Right ventricle myocardium inferior (tissue), 1 donor: ENCODE results near the gene SPI1. TPM values are rescaled to one million over a fixed set of nuclear protein-coding genes. Genes with fewer than 3 reads are reported as not detected.
A peak's percentile ranks its signal among the peaks of the same experiment; 100 is the strongest.
"Not testable (repeated sequence)": the region's sequence is repeated elsewhere in the genome, so short reads cannot be mapped to it uniquely, and the experiment has no call there.

ENCODE experiments used
- ATAC-seq: fragments of 200-7000 bp; cut with Tn5 transposase; one replicate; pipeline ENCODE4 v1.9.1; 2020; ENCODE audit warnings: mild to moderate bottlenecking, moderate library complexity
- DNase-seq: peaks from one replicate; pipeline ENCODE4 v3.0.0; 2021; ENCODE audit errors: missing footprints
- intact Hi-C: fragments of 100-400 bp; cut with DNase I; formaldehyde crosslinking; loops from one replicate; pipeline ENCODE4 v1.11.0; 2022
- total RNA-seq: library from RNA; stranded (reverse); fragmentation: NEBNext Ultra II Directional; extraction: Animal tissue kit (Norgen Biotek cat#: 25700); gene quantifications from one replicate; pipeline ENCODE4 v1.2.1, GENCODE V29; 2021
- donor health status: DM: no; HTN: yes; CAD: no; lungs with severe emphysema.

SPI1 gene
- total RNA-seq, 1 donor from 2014 or later = 14.6 TPM

DNA sequence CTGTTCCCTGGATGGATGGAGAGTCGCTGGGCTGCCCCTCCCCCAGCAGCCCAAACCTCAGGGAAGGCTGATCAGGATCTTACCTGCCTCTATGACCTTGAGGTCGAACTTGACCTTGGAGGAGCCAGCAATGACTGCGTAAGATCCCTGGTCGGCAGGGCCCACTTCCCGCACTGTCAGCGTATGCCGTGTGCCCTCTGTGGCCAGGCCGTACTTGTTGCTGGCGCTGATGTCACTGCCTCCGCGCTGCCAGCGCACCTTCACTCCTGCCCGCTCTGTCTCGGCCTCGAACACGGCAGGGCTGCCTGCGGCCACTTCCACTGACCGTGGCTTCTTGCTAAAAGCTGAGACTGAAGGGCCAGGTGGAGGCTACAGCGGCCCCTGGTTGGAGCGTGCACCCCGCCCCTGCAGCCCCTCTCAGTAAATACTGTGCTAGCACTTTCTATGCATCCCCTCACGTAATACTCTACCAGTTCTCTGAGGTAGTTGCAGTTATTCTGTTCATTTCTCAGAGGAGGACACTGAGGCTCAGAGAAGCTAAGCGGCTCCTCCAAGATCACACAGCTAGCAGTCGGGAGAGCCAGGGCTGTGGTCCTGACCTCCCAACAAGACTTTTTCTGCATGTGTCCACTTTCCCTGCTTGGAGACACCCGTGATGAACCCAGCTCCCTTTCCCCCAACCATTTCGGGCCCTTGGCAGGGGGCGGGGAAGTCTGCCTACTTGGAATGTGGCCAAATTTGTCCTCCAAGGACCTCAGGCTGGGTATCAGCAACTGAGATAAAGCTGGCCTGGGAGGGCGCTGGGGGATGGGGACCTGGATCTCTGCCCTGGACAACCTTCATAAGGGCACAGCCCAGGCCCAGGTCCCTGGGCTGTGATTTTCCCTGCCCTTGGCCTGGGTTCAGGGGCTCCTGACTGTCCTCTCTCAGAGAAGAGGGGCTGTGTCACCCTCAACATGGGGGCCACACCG lies 26.9 kb downstream of the SPI1 start:
- DNase-seq = no peak
- peak; percentile 57 for ATAC-seq
- intact Hi-C loops = no loop called here

DNA sequence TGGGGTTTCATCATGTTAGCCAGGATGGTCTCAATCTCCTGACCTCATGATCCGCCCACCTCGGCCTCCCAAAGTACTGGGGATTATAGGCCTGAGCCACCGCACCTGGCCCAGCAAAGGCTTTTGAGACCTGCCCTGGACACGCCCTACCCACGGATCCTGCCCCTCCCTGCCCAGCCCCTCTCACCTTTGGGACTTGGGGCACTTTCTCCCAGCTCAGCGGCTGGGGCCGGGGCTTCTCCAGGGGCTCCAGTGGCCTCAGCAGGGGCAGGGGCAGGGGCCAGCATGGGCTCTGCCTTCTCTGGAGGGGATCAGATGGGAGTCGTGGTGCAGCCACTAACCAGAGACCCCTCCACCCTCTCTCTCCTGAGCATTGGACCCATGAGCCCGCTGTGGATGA lies 28.0 kb downstream of the SPI1 start:
- intact Hi-C loops = no loop called here
- ATAC-seq (no peak), DNase-seq (no peak)

DNA sequence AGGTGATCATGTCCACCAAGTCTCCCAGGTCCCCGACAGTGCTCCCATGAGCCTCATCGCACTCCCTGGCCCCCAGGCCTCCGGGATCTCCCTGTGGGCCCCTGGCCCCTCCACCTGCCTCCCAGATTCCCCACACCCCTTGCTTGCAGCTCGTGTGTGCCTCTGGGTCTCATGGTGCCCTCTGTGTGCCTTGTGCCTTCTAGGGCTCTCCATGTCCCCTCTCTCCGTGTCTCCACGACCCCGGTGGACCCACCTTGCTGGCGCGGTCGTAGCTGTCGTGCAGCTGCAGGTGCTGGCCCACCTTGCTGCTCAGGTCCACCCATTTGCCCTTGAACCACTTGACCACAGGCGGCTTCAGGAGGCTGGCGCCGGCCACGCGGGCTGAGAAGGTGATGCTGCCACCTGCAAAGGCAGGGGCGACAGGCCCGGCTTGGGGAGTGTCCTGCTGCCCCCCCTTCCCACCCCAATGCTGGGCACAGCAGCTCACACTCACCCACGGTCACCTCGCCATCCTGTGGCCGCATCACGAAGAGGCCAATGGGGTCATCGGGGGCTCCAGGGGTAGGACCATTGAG lies 28.7 kb downstream of the SPI1 start:
- DNase-seq = no peak

DNA sequence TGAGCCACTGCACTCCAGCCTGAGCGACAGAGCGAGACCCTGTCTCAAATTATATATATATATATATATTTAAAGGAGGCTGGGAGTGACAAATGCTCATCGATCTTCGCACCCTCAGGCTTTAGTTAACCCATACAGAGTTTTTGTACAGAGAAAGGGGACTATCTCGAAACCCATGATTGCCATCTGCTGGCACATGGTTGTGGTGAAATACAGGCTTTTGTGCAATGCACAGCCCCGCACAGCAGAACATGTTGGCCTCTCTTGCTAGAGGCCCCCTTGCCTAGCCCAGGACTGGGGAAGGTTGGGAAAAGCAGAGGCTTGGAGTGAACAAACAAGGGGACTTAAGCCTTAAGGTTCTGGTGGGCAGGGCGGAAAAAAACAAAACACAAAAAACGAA lies 29.5 kb downstream of the SPI1 start:
- no peak for ATAC-seq
- intact Hi-C loops = no loop called here
- no peak for DNase-seq

More for the DNA sequence above, 28.7 kb downstream of the SPI1 start:
- intact Hi-C loops = no loop called here
- ATAC-seq = no peak

DNA sequence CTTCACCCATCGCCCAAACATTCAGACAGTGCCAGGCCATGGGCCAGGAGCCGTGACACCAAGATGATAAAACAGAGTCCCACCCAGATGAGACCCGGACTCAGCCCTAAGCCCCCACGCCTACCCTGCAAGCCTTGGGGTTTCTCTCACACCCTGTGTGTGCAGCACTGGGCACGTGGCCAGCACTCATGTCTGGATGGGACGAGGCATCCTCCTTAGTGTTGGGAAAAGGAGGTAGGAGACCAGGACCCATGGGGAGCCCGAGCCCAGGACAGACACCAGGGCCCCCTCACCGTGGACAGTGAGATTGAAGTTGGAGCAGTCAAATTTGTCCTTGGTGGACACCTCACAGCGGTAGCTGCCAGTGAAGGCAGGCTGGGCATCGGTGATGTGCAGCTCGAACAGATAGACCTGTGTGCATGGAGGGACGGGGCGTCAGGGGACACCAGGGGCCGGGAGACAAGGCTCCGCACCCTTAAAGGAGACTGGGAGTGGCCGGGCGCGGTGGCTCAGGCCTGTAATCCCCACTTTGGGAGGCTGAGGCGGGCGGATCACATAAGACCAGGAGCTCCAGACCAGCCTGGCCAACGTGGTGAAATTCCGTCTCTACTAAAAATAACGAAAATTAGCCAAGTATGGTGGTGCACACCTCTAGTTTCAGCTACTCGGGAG lies 30.1 kb downstream of the SPI1 start:
- ATAC-seq (no peak), DNase-seq (no peak)
- intact Hi-C loops = no loop called here

DNA sequence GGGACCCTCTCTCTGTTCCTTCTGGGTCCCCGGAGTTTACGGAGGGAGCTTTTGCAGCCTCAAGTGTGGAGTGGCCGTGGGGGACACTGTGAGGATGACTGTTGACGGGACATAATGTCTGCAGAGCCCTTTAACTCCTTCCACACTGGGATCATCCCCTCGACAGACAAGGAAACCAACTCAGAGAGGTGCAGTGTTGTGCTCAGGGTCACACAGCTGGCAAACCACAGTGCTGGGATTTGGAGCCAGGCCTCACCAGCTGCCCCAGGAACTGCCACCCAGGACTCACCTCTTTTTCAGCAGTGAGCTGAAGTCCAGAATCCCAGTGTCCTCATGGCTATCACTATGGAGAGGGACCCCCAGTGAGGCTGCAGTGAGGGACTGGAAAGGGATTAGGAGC lies 31.2 kb downstream of the SPI1 start:
- intact Hi-C loops = no loop called here
- DNase-seq = peak; percentile 34
- no peak for ATAC-seq

DNA sequence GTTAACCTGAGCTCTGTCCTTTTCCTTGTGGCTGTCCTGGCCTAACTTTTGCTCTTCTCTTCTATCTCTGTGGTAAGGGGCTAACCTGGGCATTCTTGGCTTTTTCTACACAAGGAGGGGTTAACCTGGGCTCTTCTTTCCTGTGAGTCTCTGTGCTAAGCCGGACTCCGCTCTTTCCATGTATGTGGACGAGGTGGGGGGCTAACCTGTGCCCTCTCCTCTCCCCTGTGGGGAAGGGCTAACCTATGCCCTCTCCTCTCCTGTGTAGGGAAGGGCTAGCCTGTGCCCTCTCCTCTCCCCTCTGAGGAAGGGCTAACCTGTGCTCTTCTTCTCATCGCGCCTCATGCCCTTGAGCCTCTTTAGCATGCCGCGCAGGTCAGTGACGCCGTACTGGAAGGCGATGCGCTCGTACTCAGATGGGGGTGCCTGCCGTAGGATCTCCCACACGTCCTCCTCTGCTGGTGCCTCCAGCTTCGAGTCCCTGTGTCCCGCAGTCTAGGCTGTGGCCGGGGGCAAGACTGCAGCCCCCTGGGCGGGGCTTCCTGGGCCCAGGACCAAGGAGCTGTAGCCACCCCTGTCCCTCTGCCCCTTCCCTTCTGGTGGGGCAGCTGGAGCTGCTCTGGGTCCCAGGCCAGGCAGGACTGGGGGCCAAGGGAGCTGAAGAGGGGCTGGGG lies 32.3 kb downstream of the SPI1 start:
- DNase-seq (peak; percentile 49), ATAC-seq (peak; percentile 0)
- intact Hi-C loops = no loop called here

DNA sequence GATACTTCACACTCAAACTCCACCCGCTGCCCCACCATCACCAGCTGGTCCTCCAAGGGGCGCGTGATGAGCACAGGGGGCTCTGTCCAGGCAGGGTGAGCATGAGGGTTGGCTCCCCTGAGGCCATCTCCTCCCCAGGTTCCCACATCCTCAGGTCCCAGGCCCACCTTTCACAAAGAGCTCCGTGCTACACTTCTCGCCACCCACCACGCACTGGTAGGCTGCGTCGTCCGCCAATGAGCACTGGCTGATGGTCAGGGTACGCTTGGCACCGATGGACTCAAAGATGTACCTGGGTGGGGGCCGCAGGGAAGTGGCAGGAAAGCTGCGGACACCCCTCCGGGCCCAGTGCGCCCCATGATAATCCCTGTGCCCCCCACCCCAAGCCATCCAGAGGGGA lies 35.5 kb downstream of the SPI1 start:
- DNase-seq = no peak
- intact Hi-C loops = no loop called here
- no peak for ATAC-seq

DNA sequence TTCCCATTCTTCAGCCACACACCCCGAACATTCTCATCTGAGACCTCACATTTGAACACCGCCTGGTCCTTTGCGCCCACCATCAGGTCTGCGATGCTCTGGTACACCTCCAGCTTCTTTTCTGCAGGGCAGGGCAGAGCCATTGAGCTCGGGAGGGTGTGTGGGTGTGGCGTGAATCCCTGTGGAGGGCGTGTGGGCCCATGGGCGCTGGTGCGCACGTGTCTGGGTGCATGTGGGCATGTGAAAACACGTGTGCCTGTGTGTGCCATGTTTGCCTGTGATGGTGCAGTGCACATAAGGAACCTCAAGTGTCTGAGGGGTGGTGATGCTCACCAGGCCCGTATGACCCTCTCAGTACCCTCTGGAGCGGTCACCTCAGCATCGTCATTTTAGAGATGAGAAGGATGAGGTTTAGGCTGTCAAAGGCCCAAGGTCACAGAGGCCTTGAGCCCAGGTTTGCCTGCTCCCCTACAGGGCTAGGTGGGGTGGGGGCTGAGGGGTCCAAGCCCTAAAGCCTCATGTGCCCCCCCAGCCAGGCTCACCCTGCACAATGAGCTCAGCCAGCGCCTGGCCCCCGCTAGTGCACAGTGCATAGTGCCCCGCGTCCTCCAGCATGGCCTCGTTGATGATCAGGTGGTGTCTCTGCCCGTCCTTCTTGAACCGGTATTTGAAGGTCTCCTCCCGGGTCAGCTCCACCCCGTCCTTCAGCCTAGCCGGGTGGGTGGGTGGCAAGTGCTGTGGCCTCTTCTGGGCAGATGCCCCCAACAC lies 36.1 kb downstream of the SPI1 start:
- ATAC-seq = peak; percentile 11
- no peak for DNase-seq
- intact Hi-C loops = no loop called here

DNA sequence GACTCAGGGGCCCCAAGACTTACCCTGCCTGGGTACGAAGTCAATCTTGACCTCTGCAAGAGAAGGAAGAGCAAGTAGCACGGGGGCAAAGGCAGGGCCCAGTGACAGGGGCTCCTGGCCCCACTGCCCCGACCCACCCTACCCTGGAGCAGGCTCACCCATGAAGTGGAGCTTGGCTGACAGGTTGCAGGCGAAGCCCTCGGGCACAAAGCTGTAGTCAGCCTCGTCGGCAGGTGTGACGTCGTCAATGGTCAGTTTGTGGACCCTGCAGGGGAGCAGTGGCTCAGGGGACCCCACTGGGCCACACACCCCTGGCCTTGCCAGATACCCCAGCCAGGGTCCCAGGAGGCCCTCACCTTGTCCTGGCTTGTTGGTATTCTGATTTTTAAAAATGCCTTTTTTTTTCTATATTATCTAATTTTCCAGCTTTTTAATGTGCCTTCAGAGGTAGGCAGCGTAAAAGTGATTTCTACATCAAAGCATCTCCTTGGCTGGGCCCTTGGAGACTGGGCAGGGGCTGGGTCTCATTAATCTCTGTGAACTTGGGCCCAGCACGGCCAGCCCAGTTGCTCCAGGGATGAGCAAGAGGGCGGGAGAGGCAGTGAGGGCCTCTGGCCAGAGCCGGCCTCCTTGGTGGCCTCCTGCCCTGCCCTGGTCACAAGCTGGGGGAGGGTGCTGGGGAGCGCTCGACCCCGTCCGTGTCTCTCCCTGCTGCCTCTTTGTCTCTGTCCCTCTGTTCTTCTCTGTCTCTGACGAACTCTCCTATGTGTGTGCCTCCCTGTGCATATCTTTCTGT lies 37.2 kb downstream of the SPI1 start:
- DNase-seq = no peak
- peak; percentile 4 for ATAC-seq
- intact Hi-C loops = no loop called here

DNA sequence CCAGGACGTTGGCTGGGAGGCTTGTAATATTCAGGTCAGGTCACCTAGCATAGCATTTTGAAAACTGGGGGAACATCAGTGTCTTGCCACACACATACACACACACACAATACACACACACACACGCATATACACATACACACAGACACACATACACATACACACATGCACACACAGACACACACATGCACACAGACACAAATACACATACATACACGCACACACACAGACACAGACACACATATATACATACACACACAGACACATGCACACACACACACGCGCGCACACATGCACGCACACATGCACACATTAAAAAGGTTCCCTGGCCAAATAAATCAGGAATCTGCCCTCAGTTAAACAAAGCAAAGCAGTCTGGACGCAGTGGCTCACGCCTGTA lies 38.3 kb downstream of the SPI1 start:
- no peak for ATAC-seq
- no peak for DNase-seq
- intact Hi-C loops = no loop called here

DNA sequence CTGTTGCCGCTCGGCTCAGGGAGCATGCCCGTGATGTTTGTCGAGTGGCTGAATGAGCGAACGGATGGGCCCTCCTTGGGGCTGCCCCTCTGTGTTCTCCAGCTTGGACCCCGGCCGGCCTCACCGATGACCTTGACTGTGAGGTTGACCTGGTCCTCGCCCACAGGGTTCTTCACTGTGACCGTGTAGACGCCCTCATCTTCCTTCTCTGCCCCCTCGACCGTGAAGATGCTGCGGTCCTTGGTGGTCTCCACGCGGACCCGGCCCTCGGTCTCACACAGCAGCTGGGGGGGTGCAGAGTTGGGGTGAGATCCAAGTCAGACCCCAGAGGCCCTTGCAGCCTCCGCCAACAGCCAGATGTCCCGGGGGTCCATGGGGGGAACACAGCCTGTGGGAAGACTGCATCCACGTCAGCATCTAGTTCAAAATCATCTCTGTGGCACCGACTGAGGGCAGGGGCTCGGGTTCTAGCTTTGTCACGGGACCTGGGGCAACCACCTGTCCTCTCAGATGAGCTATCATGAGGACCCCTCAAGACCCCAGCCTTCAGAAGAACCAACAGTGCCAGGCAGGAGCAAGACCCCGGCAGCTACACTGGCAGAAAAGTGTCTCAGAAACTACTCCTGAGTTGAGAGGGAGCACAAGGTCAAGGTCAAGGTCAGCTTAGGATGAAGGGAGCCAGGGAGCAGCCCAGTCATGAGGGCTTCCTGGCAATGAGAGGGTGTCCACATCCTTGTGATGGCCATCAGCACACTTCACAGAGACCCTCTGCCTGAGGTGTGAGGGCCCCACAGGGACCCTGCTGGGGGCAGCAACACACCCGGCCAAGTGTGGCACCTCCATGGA lies 39.7 kb downstream of the SPI1 start:
- intact Hi-C loops = no loop called here
- DNase-seq (no peak), ATAC-seq (no peak)

DNA sequence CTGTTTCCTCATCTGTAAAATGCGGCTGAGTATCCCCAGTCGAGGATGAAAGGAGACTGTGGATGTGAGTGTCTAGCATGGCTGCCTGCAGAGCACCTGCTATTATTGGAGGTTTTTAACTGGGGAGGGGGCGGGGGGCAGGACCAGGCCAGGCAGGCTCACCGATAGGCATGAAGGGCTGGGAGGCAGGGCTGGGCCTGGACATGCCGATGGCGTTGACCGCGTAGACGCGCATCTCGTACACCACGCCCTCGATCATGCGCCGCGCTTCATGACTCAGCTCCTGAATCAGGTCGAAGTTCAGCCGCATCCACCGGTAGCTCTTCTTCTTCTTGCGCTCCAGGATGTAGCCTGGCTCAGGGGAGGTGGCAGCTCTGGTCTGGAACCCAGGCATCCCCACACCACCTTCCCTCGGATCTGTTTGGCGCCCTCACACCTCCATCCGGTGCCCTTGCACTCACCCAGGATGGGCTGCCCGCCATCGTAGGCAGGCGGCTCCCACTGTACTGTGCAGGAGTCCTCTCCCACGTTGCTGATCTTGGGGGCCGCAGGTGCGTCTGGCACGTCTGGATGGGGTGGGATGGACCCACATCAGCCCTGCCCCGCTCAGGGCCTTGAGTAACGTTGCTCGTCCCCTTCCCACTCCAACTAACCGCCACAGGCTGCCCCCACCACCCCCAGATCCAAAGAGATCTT lies 41.0 kb downstream of the SPI1 start:
- ATAC-seq (no peak), DNase-seq (no peak)
- intact Hi-C loops = no loop called here

DNA sequence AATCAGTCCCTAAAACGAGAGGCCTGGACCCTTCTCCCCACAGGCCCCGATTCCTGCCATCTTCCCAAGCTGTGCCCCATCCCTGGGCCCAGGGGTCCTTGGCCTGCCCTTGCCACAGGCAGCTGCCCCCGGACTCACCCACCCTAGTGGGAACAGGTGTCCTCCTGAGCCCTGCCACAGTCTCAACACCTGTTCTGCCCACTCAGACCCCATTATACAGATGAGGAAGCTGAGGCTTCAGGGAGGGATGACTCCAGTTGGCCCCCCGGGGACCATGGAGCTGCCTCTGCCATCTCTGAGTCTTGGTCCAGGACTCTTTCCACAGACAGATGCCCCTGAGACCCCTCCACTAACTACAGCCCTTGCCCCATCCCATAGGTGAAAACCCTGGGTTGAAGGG lies 41.8 kb downstream of the SPI1 start:
- DNase-seq (no peak), ATAC-seq (no peak)
- intact Hi-C loops = no loop called here

DNA sequence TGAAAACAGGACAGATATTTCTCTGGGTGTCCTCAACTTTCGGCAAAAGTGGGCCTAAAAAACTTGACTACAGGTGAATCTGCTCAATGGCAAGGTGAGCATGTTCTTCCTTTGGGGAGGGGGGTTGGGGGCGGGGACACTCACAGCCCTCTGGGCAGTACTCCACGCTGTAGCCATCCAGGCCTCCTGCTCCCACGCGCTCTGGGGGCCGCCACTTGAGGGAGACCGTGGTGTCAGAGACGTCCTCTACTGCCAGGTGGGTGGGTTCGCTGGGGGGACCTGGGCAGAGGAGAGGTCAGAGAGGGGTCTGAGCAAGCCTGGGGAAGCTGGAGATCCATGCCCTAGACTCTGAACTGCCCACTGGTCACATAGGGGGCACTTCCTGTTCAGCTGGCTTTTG lies 42.6 kb downstream of the SPI1 start:
- no peak for ATAC-seq
- intact Hi-C loops = no loop called here
- DNase-seq = no peak

DNA sequence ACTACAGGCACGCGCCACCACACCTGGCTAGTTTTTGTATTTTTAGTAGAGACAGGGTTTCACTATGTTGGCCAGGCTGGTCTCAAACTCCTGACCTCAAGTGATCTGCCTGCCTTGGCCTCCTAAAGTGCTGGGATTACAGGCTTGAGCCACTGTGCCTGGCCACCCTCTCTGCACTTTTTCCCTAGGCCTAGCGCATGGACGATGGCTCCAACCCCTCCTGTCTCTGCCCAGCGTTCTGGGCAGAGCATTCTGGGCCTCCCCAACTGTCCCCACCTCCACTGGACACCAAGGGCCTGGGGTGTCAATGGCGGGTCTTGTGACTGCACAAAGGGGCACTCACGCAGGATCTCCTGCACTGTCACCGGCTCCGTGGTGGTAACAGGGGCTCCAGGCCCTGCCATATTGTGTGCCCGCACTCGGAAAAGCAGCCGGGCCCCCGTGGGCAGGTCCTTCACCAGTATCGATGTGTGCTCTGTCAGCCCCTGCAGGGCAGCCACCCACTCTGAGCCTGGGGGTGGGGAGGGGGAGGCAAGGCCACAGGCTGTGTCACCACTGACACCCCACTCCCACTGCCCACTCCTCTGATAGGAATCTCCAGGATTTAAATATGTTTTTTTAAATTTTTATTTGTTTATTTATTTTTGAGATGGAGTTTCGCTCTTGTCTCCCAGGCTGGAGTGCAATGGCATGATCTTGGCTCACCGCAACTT lies 43.5 kb downstream of the SPI1 start:
- DNase-seq, ATAC-seq, intact Hi-C loops: not testable (repeated sequence)
